HEK293T (cell line): Measurements from ENCODE around the gene MUSTN1.

Experiments used
- CTCF ChIA-PET: fragments of 350-600 bp; formaldehyde crosslinking; extraction: SDS; loops from one replicate; lab custom pipeline; 2021; ENCODE audit warnings: antibody characterized with exemption, inconsistent platforms; lab: Yijun Ruan, JAX
- POLR2A ChIA-PET: fragments of 350-600 bp; formaldehyde crosslinking; extraction: SDS; loops from one replicate; lab custom pipeline; 2020; ENCODE audit warnings: antibody characterized with exemption, inconsistent platforms; lab: Yijun Ruan, JAX
- DNase-seq: peaks from one replicate; pipeline ENCODE4 v3.0.0; 2012; ENCODE audit warnings: mixed read lengths; ENCODE audit errors: extremely low spot score
- ARNT ChIP-seq: fragments of 450-650 bp; IDR thresholded peaks from 2 replicates; pipeline ENCODE4 v1.6.1; 2017; ENCODE audit warnings: mild to moderate bottlenecking
- BHLHE40 ChIP-seq: fragments of 450-650 bp; IDR thresholded peaks from 2 replicates; pipeline ENCODE4 v1.6.1; 2016; ENCODE audit warnings: mild to moderate bottlenecking, moderate library complexity, borderline replicate concordance
- CTBP1 ChIP-seq: fragments of 450-650 bp; IDR thresholded peaks from 2 replicates; pipeline ENCODE4 v1.6.1; 2016; ENCODE audit warnings: borderline replicate concordance
- ELF4 ChIP-seq: fragments of 450-650 bp; IDR thresholded peaks from 2 replicates; pipeline ENCODE4 v1.6.1; 2017; ENCODE audit warnings: antibody characterized with exemption
- FOXA1 ChIP-seq: fragments of 450-650 bp; IDR thresholded peaks from 2 replicates; pipeline ENCODE4 v1.6.1; 2016; ENCODE audit warnings: mild to moderate bottlenecking
- FOXK2 ChIP-seq: fragments of 450-650 bp; IDR thresholded peaks from 2 replicates; pipeline ENCODE4 v1.6.1; 2016; ENCODE audit warnings: mild to moderate bottlenecking
- FOXM1 ChIP-seq: fragments of 450-650 bp; IDR thresholded peaks from 2 replicates; pipeline ENCODE4 v1.6.1; 2017; ENCODE audit warnings: mild to moderate bottlenecking, borderline replicate concordance
- HDGF ChIP-seq: fragments of 450-650 bp; IDR thresholded peaks from 2 replicates; pipeline ENCODE4 v1.6.1; 2017; ENCODE audit warnings: antibody characterized with exemption, borderline replicate concordance
- L3MBTL2 ChIP-seq: fragments of 450-650 bp; conservative IDR thresholded peaks from 2 replicates; pipeline ENCODE4 v1.6.1; 2016; ENCODE audit warnings: mild to moderate bottlenecking
- LEF1 ChIP-seq: fragments of 450-650 bp; IDR thresholded peaks from 2 replicates; pipeline ENCODE4 v1.6.1; 2017; ENCODE audit warnings: mild to moderate bottlenecking, borderline replicate concordance
- NFRKB ChIP-seq: fragments of 450-650 bp; IDR thresholded peaks from 2 replicates; pipeline ENCODE4 v1.6.1; 2016; ENCODE audit warnings: mild to moderate bottlenecking, moderate library complexity
- SP1 ChIP-seq: fragments of 450-650 bp; IDR thresholded peaks from 2 replicates; pipeline ENCODE4 v1.6.1; 2017
- SUZ12 ChIP-seq: fragments of 450-650 bp; IDR thresholded peaks from 2 replicates; pipeline ENCODE4 v1.6.1; 2016; ENCODE audit warnings: mild to moderate bottlenecking
- TARDBP ChIP-seq: fragments of 450-650 bp; IDR thresholded peaks from 2 replicates; pipeline ENCODE4 v1.6.1; 2016
- ZNF384 ChIP-seq: fragments of 450-650 bp; IDR thresholded peaks from 2 replicates; pipeline ENCODE4 v1.6.1; 2016
- TF ChIP-seq, protein P1 (sequence below): fragments of 450-650 bp; IDR thresholded peaks from 2 replicates; pipeline ENCODE4 v1.6.1; 2016

Gene MUSTN1

GRCh38 chr3:52817860-52818259 is 17.0 kb downstream of the MUSTN1 start:
- POLR2A ChIA-PET, result interaction anchor here (1.4 kb wide), 1 partner anchor 19 kb away, joined by 3 read pairs; no protein-coding TSS in a partner anchor
- no peak for DNase-seq
- CTCF ChIA-PET, result no interaction called here
- no peak for TF ChIP-seq LEF1
- TF ChIP-seq NFRKB, result no peak
- TF ChIP-seq BHLHE40, result no peak
- no peak for TF ChIP-seq CTBP1
- TF ChIP-seq ELF4, result no peak
- TF ChIP-seq ZNF384, result no peak
- no peak for TF ChIP-seq L3MBTL2
- TF ChIP-seq SUZ12, result no peak
- TF ChIP-seq FOXA1, result no peak
- TF ChIP-seq HDGF, result no peak

DNA sequence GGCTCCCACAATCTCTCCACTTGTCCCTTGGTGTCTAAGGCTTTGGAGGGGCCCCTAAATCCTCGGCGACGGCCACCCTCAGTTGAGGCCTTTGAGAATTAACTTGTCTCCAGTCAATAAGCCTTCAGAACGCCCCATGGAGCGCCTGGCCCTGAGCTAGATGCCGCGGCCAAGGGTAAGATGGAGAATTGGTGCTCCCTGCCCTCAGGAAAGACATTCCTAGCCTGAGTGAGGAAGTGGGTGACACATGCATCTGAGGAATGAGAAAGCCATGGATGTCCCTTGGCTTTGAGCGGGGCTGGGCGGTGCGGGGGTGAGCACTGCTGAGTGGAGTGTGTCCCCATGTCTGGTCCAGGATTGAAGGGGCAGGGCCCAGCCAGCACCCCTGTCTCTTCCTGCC is 17.6 kb downstream of the MUSTN1 start:
- no peak for DNase-seq
- CTCF ChIA-PET, result no interaction called here
- TF ChIP-seq, protein P1, sequence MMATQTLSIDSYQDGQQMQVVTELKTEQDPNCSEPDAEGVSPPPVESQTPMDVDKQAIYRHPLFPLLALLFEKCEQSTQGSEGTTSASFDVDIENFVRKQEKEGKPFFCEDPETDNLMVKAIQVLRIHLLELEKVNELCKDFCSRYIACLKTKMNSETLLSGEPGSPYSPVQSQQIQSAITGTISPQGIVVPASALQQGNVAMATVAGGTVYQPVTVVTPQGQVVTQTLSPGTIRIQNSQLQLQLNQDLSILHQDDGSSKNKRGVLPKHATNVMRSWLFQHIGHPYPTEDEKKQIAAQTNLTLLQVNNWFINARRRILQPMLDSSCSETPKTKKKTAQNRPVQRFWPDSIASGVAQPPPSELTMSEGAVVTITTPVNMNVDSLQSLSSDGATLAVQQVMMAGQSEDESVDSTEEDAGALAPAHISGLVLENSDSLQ, result no peak
- no peak for TF ChIP-seq NFRKB
- TF ChIP-seq HDGF, result no peak
- TF ChIP-seq SP1, result no peak
- TF ChIP-seq CTBP1, result no peak
- no peak for TF ChIP-seq L3MBTL2
- no peak for TF ChIP-seq FOXM1
- no peak for TF ChIP-seq BHLHE40
- no peak for TF ChIP-seq ELF4
- no peak for TF ChIP-seq LEF1
- TF ChIP-seq SUZ12, result no peak
- no peak for TF ChIP-seq ARNT
- no peak for TF ChIP-seq TARDBP
- no peak for TF ChIP-seq FOXA1
- TF ChIP-seq ZNF384, result no peak
- no peak for TF ChIP-seq FOXK2
- POLR2A ChIA-PET, result interaction anchor here (1.4 to 2.1 kb wide), 2 partner anchors 18 to 47 kb away, joined by 3 to 9 read pairs; partner anchors contain the start of gene NEK4

- TF ChIP-seq BHLHE40 (no peak), ARNT (no peak), ELF4 (no peak)
- POLR2A ChIA-PET, result interaction anchor here (1.4 to 2.1 kb wide), 2 partner anchors 18 to 46 kb away, joined by 3 to 9 read pairs; partner anchors contain the start of gene NEK4
- CTCF ChIA-PET, result no interaction called here
- DNase-seq, result no peak
Measured at GRCh38 chr3:52816654-52817053, 18.2 kb downstream of the MUSTN1 start.

GRCh38 chr3:52816199-52816598 is 18.6 kb downstream of the MUSTN1 start:
- no peak for TF ChIP-seq SP1
- TF ChIP-seq FOXM1, result no peak
- no peak for TF ChIP-seq ARNT
- no peak for TF ChIP-seq NFRKB
- no peak for TF ChIP-seq HDGF
- no peak for TF ChIP-seq TARDBP
- TF ChIP-seq ELF4, result no peak
- TF ChIP-seq, protein P1, result no peak
- no peak for TF ChIP-seq BHLHE40
- no peak for TF ChIP-seq FOXA1
- TF ChIP-seq LEF1, result no peak
- TF ChIP-seq CTBP1, result no peak
- ChIA-PET CTCF (no interaction called here), POLR2A (interaction anchor here (1.4 to 2.1 kb wide), 2 partner anchors 17 to 45 kb away, joined by 3 to 9 read pairs; partner anchors contain the start of gene NEK4)
- DNase-seq, result no peak

DNA sequence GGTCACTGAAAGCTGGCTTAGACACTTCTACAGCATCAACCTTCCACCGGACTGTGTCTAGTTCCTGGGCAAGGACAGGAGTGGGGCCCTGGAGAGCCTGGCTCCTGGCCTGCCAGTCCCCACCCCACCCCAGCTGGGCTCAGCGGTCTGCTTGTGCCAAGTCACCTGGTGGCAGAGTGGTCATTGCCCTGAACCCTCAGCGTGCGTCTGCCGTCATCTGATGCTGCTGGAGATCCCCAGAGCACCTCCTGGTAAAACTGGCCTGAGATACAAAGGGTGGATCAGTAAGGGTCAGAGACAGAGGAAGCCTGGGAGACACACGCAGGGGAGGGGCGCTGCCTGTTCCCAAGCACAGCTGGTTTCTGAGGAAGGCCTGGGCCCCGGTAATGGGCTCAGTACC is 21.0 kb downstream of the MUSTN1 start:
- no peak for DNase-seq
- CTCF ChIA-PET, result no interaction called here
- POLR2A ChIA-PET, result no interaction called here
- TF ChIP-seq NFRKB, result no peak
- TF ChIP-seq L3MBTL2, result no peak
- TF ChIP-seq ARNT, result no peak
- TF ChIP-seq HDGF, result no peak
- no peak for TF ChIP-seq FOXK2
- TF ChIP-seq SP1, result no peak
- TF ChIP-seq, protein P1, result no peak
- TF ChIP-seq LEF1, result no peak
- no peak for TF ChIP-seq CTBP1
- TF ChIP-seq TARDBP, result no peak
- TF ChIP-seq SUZ12, result no peak
- TF ChIP-seq ELF4, result no peak

DNA sequence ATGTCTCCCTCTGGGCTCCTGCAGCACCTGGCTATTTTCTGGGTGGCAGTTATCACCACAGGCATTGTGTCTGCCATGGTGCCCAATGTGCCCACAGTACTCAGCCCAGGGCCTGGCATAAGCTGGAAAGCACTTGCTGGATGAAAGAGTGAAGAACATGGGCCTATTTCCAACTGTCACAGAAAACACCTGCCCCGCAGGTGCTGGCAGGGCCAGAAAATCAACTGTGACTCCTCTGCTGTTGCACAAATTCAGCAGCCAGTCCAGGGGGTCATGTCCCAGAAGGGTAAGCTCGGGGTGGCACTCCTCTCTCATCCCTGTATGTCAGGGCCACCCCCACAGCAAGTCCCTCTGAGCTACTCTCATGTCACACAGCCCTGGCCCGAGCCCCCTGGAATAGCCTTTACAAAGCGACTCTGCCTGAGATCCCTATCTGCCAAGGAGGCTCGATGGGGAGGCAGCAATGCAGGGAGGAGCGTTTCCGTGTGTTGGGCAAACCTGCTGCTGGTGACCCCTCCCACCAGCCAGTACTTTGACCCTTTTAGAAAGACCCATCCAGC is 23.3 kb downstream of the MUSTN1 start:
- TF ChIP-seq FOXM1, result no peak
- TF ChIP-seq HDGF, result no peak
- no peak for TF ChIP-seq ZNF384
- no peak for TF ChIP-seq BHLHE40
- TF ChIP-seq TARDBP, result no peak
- TF ChIP-seq FOXA1, result no peak
- TF ChIP-seq LEF1, result no peak
- no peak for TF ChIP-seq CTBP1
- TF ChIP-seq ARNT, result no peak
- no peak for TF ChIP-seq FOXK2
- no peak for TF ChIP-seq L3MBTL2
- TF ChIP-seq ELF4, result no peak
- TF ChIP-seq SP1, result no peak
- no peak for TF ChIP-seq NFRKB
- TF ChIP-seq, protein P1, result no peak
- no peak for DNase-seq
- ChIA-PET POLR2A (no interaction called here), CTCF (interaction anchor here (1.2 to 2.8 kb wide), 2 partner anchors 9 to 13 kb away, joined by 3 to 12 read pairs; no protein-coding TSS in a partner anchor)
